Fibroblast of lung (primary cell): Measurements from ENCODE around the gene GIT2. TPM values are rescaled to one million over a fixed set of nuclear protein-coding genes. Genes with fewer than 3 reads are reported as not detected.
A peak's percentile ranks its signal among the peaks of the same experiment; 100 is the strongest.

Experiments
- DNase-seq, 2 donors: peaks; one replicate each; pipeline versions ENCODE4 v3.0.0 to v3.0.0-alpha.2; 2010; ENCODE audit warnings: low read depth in 2 of 2
- H2AFZ ChIP-seq: 2 replicates; pipeline ENCODE4 v1.5.1; 2012; ENCODE audit warnings: low read length, control low read depth, inconsistent platforms
- H3K27ac ChIP-seq: 2 replicates; pipeline ENCODE4 v1.5.1; 2011; ENCODE audit warnings: low read length, control low read depth; ENCODE audit not compliant: insufficient read depth
- H3K27me3 ChIP-seq: 2 replicates; pipeline ENCODE4 v1.5.1; 2011; ENCODE audit warnings: mild to moderate bottlenecking, low read length; ENCODE audit not compliant: control insufficient read depth, insufficient read depth
- H3K36me3 ChIP-seq: 2 replicates; pipeline ENCODE4 v1.5.1; 2011; ENCODE audit warnings: low read length; ENCODE audit not compliant: control insufficient read depth, insufficient read depth
- H3K4me1 ChIP-seq: 2 replicates; pipeline ENCODE4 v1.5.1; 2011; ENCODE audit warnings: low read length; ENCODE audit not compliant: control insufficient read depth, insufficient read depth; ENCODE audit errors: extremely low read depth
- H3K4me2 ChIP-seq: 2 replicates; pipeline ENCODE4 v1.5.1; 2011; ENCODE audit warnings: low read length, control low read depth; ENCODE audit not compliant: insufficient read depth; ENCODE audit errors: extremely low read depth
- H3K4me3 ChIP-seq, 4 experiments: fragments of 200-600 bp in 1 of 4; sonication (generic) in 1 of 4; replicated peaks in 1 of 4; 2 replicates each; pipeline ENCODE4 v1.5.1; 2011 to 2016; ENCODE audit warnings: low read length in 4 of 4, low read depth in 3 of 4, mild to moderate bottlenecking in 3 of 4, control low read depth in 2 of 4, inconsistent platforms in 1 of 4, mixed read lengths in 1 of 4; ENCODE audit not compliant: insufficient read depth in 1 of 4; ENCODE audit errors: control extremely low read depth in 1 of 4
- H3K79me2 ChIP-seq: 2 replicates; pipeline ENCODE4 v1.5.1; 2012; ENCODE audit warnings: mild to moderate bottlenecking, low read length, inconsistent platforms; ENCODE audit not compliant: control insufficient read depth, insufficient read depth
- H3K9ac ChIP-seq: 2 replicates; pipeline ENCODE4 v1.5.1; 2011; ENCODE audit warnings: mild to moderate bottlenecking, low read length, control low read depth; ENCODE audit not compliant: insufficient read depth
- H3K9me3 ChIP-seq: 2 replicates; pipeline ENCODE4 v1.5.1; 2012; ENCODE audit warnings: low read depth, low read length; ENCODE audit not compliant: control insufficient read depth, insufficient read depth
- H4K20me1 ChIP-seq: 2 replicates; pipeline ENCODE4 v1.5.1; 2011; ENCODE audit warnings: low read length; ENCODE audit not compliant: control insufficient read depth, insufficient read depth; ENCODE audit errors: extremely low read depth
- EZH2 ChIP-seq: IDR thresholded peaks from 2 replicates; pipeline ENCODE4 v1.5.1; 2012; ENCODE audit warnings: low read length, control low read depth, mild to moderate bottlenecking; ENCODE audit errors: missing control alignments
- polyA plus RNA-seq, 2 donors: library from polyadenylated mRNA; depleted of rRNA in 1 of 2; stranded (reverse) in 1 of 2; unstranded in 1 of 2; fragments of >200 nt; gene quantifications; 2 replicates each; pipeline ENCODE4 v1.2.1, GENCODE V29; 2011 to 2012; ENCODE audit warnings: missing spikeins in 1 of 2
- total RNA-seq: library from RNA; depleted of rRNA; stranded (reverse); fragments of >200 nt; gene quantifications from 2 replicates; pipeline ENCODE4 v1.2.1, GENCODE V29; 2014
- TF ChIP-seq, protein P1 (sequence below), 2 donors: IDR thresholded peaks in 1 of 2; conservative IDR thresholded peaks in 1 of 2; 1 replicate in 1 of 2; 2 replicates in 1 of 2; pipeline ENCODE4 v1.5.1; 2011 to 2012; ENCODE audit warnings: low read length in 2 of 2, control low read depth in 1 of 2, inconsistent platforms in 1 of 2, low read depth in 1 of 2, mild to moderate bottlenecking in 1 of 2

The GIT2 gene
- total and polyA plus RNA-seq, 2 donors (not counting 1 experiment from before 2014, with no cell fraction given) = 47.9 to 53.5 TPM

- Histone ChIP-seq H3K9ac (no peak overlapping the region), H3K4me3 (peak overlapping the region in 2 of 4 experiments; percentile 12 to 39), H2AFZ (no peak overlapping the region), H4K20me1 (no peaks in the 10 kb centered on the region), H3K9me3 (no peaks in the 10 kb centered on the region), H3K4me1 (peaks cover 13% of the 10 kb centered on the region), H3K27ac (peak overlapping the region; percentile 82), H3K79me2 (peaks cover 81% of the 10 kb centered on the region), H3K4me2 (peak overlapping the region; percentile 72), H3K36me3 (peaks cover 14% of the 10 kb centered on the region), H3K27me3 (no peaks in the 10 kb centered on the region)
- peak; percentile 43 to 58 for DNase-seq
- no peak for TF ChIP-seq EZH2
- TF ChIP-seq, protein P1, sequence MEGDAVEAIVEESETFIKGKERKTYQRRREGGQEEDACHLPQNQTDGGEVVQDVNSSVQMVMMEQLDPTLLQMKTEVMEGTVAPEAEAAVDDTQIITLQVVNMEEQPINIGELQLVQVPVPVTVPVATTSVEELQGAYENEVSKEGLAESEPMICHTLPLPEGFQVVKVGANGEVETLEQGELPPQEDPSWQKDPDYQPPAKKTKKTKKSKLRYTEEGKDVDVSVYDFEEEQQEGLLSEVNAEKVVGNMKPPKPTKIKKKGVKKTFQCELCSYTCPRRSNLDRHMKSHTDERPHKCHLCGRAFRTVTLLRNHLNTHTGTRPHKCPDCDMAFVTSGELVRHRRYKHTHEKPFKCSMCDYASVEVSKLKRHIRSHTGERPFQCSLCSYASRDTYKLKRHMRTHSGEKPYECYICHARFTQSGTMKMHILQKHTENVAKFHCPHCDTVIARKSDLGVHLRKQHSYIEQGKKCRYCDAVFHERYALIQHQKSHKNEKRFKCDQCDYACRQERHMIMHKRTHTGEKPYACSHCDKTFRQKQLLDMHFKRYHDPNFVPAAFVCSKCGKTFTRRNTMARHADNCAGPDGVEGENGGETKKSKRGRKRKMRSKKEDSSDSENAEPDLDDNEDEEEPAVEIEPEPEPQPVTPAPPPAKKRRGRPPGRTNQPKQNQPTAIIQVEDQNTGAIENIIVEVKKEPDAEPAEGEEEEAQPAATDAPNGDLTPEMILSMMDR (conservative IDR thresholded peaks at IDR 0.05 in 1 of 2, IDR thresholded peaks at IDR 0.05 in 1 of 2; ENCODE audit: low read depth in 1 of 2, low read length in 2 of 2) = no peak
These were observed 6.7 kb upstream of the GIT2 start for GRCh38 chr12:110002676-110003515.

DNA sequence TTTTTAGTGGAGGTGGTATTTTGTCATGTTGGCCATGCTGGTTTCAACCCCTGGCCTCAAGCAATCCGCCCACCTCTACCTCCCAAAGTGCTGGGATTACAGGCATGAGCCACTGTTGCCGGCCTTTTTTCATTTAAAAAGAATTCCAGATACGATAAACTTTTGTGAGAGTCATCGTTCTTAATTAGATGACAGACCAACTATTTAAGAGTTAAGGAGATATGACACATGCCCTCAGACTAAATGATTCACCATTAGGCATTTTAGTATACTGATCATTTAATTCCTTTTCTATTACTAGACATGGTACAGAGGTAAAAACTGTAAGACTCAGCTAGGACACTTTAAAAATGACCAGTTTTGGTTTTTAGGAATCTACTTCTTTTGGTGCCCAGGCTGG, 5.4 kb upstream of the GIT2 start:
- H3K27ac ChIP-seq = peak overlapping the region; percentile 82
- no peaks in the 10 kb centered on the region for H4K20me1 ChIP-seq
- H3K9ac ChIP-seq = no peak overlapping the region
- TF ChIP-seq EZH2 = no peak
- TF ChIP-seq, protein P1 (conservative IDR thresholded peaks at IDR 0.05 in 1 of 2, IDR thresholded peaks at IDR 0.05 in 1 of 2; ENCODE audit: low read depth in 1 of 2, low read length in 2 of 2) = no peak
- DNase-seq = peak in 1 of 2 donors; percentile 96
- peaks cover 14% of the 10 kb centered on the region for H3K36me3 ChIP-seq
- H3K27me3 ChIP-seq = no peaks in the 10 kb centered on the region
- H2AFZ ChIP-seq = no peak overlapping the region
- peak overlapping the region; percentile 83 for H3K4me2 ChIP-seq
- H3K4me1 ChIP-seq = peaks cover 13% of the 10 kb centered on the region
- peak overlapping the region in 3 of 4 experiments; percentile 42 to 95 (median 75) for H3K4me3 ChIP-seq
- H3K79me2 ChIP-seq = peaks cover 68% of the 10 kb centered on the region
- H3K9me3 ChIP-seq = no peaks in the 10 kb centered on the region

- H3K9me3 ChIP-seq = no peaks in the 10 kb centered on the region
- no peaks in the 10 kb centered on the region for H4K20me1 ChIP-seq
- H3K79me2 ChIP-seq = peaks cover 64% of the 10 kb centered on the region
- peak overlapping the region; percentile 83 for H3K4me2 ChIP-seq
- H3K4me3 ChIP-seq = peak overlapping the region; percentile 67 to 95 (median 81)
- H3K27me3 ChIP-seq = no peaks in the 10 kb centered on the region
- H3K36me3 ChIP-seq = peaks cover 11% of the 10 kb centered on the region
- DNase-seq = peak; percentile 47 to 57
- TF ChIP-seq, protein P1 (conservative IDR thresholded peaks at IDR 0.05 in 1 of 2, IDR thresholded peaks at IDR 0.05 in 1 of 2; ENCODE audit: low read depth in 1 of 2, low read length in 2 of 2) = no peak
- no peak for TF ChIP-seq EZH2
- H3K27ac ChIP-seq = peak overlapping the region; percentile 89
- peak overlapping the region; percentile 93 for H3K9ac ChIP-seq
- H3K4me1 ChIP-seq = peaks cover 13% of the 10 kb centered on the region
- no peak overlapping the region for H2AFZ ChIP-seq
These were observed 3.9 kb upstream of the GIT2 start for GRCh38 chr12:109999983-110000505.
